GM21381 (cell line): ENCODE measurements around the gene TRIM37.

Experiments used
- ATAC-seq: cut with Tn5 transposase; IDR thresholded peaks from one replicate; pipeline ENCODE4 v1.9.1; 2021; ENCODE audit warnings: mild to moderate bottlenecking, moderate library complexity; ENCODE audit not compliant: unreplicated experiment

Gene TRIM37

GRCh38 chr17:59046192-59046591, 60.5 kb downstream of the TRIM37 start:
- ATAC-seq = no peak

GRCh38 chr17:59038734-59039133, 67.9 kb downstream of the TRIM37 start:
- no peak for ATAC-seq

- ATAC-seq = no peak
These were observed 68.7 kb downstream of the TRIM37 start for GRCh38 chr17:59037960-59038359.

GRCh38 chr17:59030811-59031210, 75.9 kb downstream of the TRIM37 start:
- no peak for ATAC-seq

- no peak for ATAC-seq
These were observed 78.4 kb downstream of the TRIM37 start for GRCh38 chr17:59028328-59028727.

- no peak for ATAC-seq
These were observed 78.9 kb downstream of the TRIM37 start for GRCh38 chr17:59027750-59028149.

- no peak for ATAC-seq
These were observed 80.3 kb downstream of the TRIM37 start for GRCh38 chr17:59026176-59026939.

- ATAC-seq = no peak
These were observed 81.8 kb downstream of the TRIM37 start for GRCh38 chr17:59024916-59025315.

GRCh38 chr17:59018019-59018418, 88.7 kb downstream of the TRIM37 start:
- ATAC-seq = no peak

- no peak for ATAC-seq
These were observed 94.7 kb downstream of the TRIM37 start for GRCh38 chr17:59011975-59012374.

- ATAC-seq = no peak
These were observed 96.7 kb downstream of the TRIM37 start for GRCh38 chr17:59010026-59010425.

GRCh38 chr17:59008737-59009136, 97.9 kb downstream of the TRIM37 start:
- no peak for ATAC-seq

- ATAC-seq = no peak
These were observed 98.7 kb downstream of the TRIM37 start for GRCh38 chr17:59007995-59008394.

GRCh38 chr17:59004338-59005111, 102.2 kb downstream of the TRIM37 start:
- no peak for ATAC-seq

GRCh38 chr17:59003860-59004259, 102.8 kb downstream of the TRIM37 start:
- ATAC-seq = no peak

GRCh38 chr17:59002848-59003247, 103.8 kb downstream of the TRIM37 start:
- no peak for ATAC-seq

GRCh38 chr17:59002126-59002525, 104.6 kb downstream of the TRIM37 start:
- no peak for ATAC-seq

- ATAC-seq = peak; percentile 90
These were observed 105.4 kb downstream of the TRIM37 start for GRCh38 chr17:59001158-59001814.

GRCh38 chr17:59000022-59000421, 106.7 kb downstream of the TRIM37 start:
- ATAC-seq = no peak

GRCh38 chr17:58999500-58999899, 107.2 kb downstream of the TRIM37 start:
- ATAC-seq = no peak

GRCh38 chr17:58998871-58999270, 107.8 kb downstream of the TRIM37 start:
- ATAC-seq = no peak
